Breast epithelium (tissue), 3 donors: ENCODE measurements around the gene PASK.

Source experiments
- POLR2A ChIP-seq: fragments of 450-650 bp; IDR thresholded peaks from one replicate; pipeline ENCODE4 v1.6.1; 2016; ENCODE audit warnings: antibody characterized with exemption, mild to moderate bottlenecking, moderate library complexity
- POLR2AphosphoS5 ChIP-seq, 3 donors: sonication (generic); formaldehyde crosslinking; IDR thresholded peaks; one replicate each; pipeline ENCODE4 v1.6.1; 2017; ENCODE audit warnings: antibody characterized with exemption in 3 of 3

GRCh38 chr2:241074901-241075540 lies 74.3 kb downstream of the PASK start:
- TF ChIP-seq POLR2AphosphoS5 (IDR thresholded peaks at IDR 0.05) (no peak), POLR2A (no peak)
